SK-MEL-5 (cell line): ENCODE results near the gene NCOR1. TPM values are rescaled to one million over a fixed set of nuclear protein-coding genes. Genes with fewer than 3 reads are reported as not detected.
"Not testable (repeated sequence)": the region's sequence is repeated elsewhere in the genome, so short reads cannot be mapped to it uniquely, and the experiment has no call there.

Source experiments
- DNase-seq: peaks from one replicate; pipeline ENCODE4 v3.0.0-alpha.2; 2016; ENCODE audit warnings: low read depth, low spot score
- in situ Hi-C: cut with HindIII; loops from 2 replicates; pipeline ENCODE4 v1.10.0; 2016; ENCODE audit warnings: low sequenced_read_pairs, high pct_unique_total_duplicates, low pct_unique_long_range_greater_than_20kb
- total RNA-seq: library from RNA; depleted of rRNA; stranded (reverse); fragments of >200 nt; shearing (Covaris generic); gene quantifications from 2 replicates; pipeline ENCODE4 v1.2.3, GENCODE V29; 2014

Gene NCOR1
- total RNA-seq, 1 experiment from 2014 or later, result 52.5 TPM

DNA sequence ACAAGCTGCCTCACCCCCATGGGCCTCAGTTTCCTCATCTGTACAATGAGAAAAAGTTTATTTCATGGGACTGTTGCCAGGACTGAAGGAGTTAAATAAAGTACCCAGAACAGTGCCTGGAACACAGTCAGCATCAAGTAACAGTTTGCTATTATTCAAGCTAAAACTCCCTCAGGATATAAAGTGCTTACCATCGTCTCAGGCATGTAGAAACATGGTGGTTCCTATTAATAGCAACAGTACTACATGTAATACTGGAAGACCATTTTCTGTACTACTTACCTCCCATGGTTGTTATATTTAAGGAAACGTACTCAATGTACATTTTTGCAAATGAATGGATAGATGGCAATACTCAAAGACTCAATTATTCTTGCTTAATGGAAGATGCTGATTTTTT lies 93.4 kb downstream of the NCOR1 start:
- DNase-seq, result no peak

DNA sequence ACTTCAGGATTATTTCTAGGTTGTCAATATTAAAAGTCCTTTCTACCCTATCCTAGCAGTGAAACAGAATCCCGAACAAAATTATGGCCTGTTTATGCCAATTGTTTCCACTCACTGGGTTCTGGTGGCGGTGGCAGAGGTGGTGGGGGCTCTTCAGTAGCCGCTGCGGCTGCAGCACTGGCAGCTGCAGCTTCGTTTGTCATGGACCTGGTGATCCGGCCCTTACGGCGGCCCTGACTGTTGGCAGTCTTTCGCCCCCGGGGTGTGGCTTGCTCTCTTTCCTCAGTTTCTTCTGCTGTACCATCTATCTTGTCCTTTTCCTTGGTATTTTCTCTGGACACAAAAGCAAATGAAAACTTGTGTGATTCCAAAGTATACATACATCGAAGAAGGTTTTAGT lies 94.4 kb downstream of the NCOR1 start:
- no peak for DNase-seq
- in situ Hi-C loops, result no loop called here

More for the DNA sequence above, 93.4 kb downstream of the NCOR1 start:
- in situ Hi-C loops, result no loop called here

DNA sequence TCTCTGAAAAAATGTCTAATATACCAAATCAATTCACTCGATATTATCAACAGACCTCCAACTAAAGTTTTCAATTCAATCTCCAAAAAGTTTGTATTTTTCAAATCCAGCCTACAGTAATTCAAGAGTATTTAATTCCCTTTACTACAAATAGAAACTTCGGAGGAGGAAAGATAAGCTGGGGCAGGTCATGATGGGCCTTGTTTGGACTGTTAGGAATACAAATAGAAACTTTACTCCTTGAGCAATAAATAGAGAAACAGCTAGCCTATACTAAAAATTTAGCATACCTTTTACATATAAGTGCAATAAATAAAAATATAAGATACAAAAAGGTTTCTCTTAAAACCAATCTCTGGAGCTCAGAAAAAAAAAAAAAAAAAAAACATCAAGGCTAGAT lies 98.2 kb downstream of the NCOR1 start:
- DNase-seq, result no peak
- in situ Hi-C loops, result no loop called here

DNA sequence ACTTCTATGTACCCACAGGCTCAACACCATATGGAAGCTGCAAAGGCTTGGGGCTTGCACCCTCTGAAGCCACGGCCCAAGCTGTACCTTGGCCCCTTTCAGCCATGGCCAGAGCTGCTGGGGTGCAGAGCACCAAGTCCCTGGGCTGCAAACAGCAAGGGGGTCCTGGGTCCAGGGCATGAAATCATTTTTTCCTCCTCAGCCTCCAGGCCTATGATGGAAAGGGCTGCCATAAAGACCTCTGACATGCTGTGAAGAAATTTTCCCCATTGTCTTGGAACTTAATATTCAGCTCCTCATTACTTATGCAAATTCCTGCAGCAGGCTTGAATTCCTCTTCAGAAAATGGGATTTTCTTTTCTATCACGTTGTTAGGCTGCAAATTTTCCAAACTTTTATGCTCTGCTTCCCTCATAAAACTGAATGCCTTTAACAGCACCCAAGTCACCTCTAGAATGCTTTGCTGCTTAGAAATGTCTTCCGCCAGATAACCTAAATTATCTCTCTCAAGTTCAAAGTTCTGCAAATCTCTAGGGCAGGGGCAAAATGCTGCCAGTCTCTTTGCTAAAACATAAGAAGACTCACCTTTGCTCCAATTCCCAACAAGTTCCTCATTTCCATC lies 100.1 kb downstream of the NCOR1 start:
- DNase-seq, in situ Hi-C loops: not testable (repeated sequence)

DNA sequence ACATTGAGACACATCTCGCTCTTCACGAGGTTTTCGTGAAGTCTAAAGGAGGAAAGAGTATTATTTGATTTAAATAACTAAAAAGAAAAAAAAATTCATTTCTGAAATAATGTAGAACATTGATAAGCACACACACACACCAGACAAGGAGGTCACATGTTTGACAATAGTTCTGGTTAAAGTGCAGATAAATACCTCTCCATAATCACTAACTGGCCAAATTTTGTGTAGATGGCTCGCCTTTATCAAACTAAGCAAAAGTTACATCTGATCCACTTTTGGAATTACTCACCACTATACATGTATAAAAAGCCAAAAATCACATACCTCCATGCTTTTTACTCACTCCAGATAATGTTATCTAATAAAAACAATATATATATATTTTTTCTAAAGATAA lies 106.5 kb downstream of the NCOR1 start:
- in situ Hi-C loops, result no loop called here

DNA sequence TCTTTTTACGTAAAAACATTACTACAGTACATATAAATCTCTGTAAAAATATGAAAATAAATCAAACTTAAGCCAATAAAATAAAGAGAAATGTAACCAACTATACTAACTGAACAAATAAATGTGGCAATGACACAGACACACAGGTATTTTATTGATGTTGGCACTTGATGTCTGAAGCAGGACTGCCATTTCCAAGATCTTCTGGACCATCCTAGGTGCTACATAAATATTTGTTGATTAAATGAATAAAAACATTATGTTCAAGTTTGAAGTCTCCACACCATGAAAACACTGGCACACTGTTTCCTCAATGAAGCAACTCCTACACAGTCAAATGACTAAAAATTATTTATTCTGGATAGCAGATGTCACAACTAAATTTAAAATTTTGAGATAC lies 106.9 kb downstream of the NCOR1 start:
- DNase-seq, result no peak
- in situ Hi-C loops, result no loop called here

More for the DNA sequence above, 106.5 kb downstream of the NCOR1 start:
- DNase-seq, result no peak

DNA sequence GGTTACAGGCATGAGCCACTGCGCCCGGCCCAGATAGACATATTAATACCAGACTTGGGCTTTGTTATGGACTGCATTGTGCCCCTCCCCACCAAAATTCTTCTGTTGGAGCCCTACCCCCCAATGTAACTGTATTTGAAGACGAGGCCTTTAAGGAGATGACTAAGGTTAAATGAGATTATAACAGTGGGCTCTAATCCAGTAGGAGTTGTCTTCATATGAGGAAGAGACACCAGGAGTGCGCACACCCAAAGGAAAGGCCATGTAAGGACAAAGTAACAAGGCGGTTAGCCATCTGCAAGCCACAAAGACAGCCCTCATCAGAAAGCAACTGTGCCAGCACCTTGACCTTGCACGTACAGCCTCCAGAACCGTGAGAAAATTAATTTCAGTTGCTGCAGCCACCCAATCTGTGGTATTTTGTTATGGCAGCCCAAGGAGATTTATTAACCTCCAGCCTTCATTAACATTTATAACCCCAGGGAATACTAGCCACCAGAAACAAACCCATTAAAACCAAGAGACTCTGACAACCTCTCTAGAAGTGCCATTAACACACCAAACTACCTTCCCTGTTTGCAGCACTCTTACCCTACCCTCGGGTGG lies 108.1 kb downstream of the NCOR1 start:
- DNase-seq, result no peak
- in situ Hi-C loops, result no loop called here

DNA sequence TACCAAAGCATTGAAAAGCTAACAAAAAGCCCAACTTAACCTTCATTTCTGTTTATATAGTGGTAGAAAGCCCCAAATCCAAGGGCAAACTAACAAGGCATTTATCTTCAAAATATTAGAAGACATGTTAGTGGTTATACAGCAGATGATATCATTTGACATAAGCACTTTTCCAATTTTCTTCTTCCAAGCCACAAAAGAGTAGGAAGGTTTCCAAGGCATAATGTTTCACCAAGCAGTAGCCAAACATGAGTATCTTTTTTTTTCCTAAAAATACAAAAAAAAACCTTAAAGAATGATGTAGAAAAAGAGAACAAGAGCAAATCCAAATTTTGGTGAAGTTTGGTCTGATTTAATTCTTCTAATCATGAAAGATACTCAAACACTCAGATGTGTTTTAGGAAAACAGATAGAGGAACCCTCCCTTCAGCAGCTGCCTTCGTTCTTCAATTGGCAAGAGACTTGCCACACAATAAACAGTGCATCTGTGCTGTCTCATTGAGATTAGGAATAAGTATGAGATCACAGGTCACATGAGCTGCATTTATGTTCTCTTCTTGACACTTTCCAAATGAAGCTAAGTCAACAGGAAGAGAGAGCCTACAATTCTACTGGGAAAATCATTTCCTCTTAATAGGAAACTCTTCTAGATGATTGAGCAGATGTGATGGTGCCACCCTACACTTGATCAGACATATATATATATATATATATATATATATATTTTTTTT lies 109.0 kb downstream of the NCOR1 start:
- DNase-seq, result peak; percentile 89
- in situ Hi-C loops, result no loop called here

DNA sequence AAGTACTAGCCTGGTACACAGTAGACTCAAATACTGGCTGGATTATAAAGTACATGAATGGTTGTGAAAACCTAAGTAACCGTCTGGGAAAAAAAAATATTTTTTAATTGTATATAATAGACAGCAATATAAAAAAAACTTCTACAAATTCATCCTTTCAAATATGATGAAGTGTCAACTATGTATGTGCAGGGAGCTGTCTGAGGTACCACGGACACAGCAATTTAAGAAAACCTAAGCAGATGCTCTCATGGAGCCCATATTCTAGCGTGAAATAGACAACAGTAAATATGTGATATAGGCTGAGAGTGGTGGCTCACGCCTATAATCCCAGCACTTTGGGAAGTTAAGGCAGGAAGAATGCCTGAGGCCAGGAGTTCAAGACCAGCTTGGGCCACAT lies 111.1 kb downstream of the NCOR1 start:
- DNase-seq, result no peak
- in situ Hi-C loops, result no loop called here

DNA sequence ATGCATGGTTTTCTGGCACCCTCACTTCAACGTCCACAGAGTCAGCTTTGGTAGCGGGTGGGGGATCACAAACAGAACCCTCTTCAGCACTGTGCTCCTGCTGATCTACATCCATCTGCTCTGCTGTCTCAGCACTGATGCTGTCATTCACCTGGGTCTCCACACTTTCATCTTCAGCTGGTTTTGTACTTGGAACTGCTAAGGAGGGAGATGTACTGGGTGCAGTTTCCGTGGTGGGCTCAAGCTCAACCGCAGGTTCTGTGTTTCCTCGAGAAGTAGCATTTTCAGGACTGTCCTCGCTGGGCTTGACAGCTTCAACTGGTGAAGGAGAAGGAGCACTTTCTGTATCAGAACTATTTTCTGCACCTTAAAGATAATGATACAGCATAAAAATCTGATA lies 113.9 kb downstream of the NCOR1 start:
- no peak for DNase-seq
- in situ Hi-C loops, result no loop called here

DNA sequence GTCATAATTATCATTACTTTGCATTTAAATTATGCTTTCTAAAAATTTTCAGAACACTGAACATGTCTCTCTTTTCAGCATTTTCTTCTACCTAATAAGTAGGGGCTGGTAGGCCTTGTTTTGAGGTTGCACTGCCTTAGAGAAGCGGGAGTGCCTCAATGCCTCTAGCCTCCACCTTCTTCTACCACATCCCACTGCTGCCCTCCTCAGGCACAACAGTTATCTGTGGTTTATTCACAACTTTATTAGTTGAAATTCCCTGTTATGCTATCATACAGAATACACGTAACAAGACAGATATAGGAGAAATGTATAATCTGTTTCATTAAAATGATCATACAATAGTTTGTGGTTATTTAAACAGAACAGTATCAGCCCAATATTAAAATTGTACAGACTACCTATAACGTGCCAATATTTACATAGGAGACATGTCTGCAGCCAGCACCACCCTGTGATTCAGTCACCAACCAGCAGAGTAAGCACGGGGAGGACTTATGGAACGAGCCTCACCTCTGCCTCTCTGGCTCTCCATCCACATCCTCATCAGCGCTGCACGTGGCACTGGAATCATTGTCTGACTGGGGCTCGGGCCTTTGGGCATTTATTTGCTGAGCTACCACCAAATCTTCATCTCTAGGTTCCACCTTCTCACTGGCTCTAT lies 114.5 kb downstream of the NCOR1 start:
- in situ Hi-C loops, result no loop called here
- DNase-seq, result peak; percentile 74

DNA sequence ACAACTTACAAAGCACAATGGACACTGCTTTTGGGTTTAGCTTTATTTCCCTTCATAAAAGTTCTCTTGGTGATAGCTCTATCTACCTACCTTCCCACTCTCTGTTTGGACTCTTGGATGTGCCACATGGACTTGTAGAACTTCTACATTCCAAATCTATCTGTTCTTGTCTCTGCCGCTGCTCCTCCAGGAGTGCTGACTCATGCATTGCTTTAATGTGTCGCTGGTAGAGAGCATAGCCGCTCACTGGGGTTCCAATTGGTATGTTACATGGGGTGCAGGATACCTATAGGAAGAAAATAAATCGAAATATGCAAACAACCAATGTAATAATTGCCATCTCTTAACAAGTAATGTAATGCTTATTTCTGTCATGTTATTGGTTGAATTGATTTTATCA lies 123.6 kb downstream of the NCOR1 start:
- in situ Hi-C loops, result no loop called here
- no peak for DNase-seq

DNA sequence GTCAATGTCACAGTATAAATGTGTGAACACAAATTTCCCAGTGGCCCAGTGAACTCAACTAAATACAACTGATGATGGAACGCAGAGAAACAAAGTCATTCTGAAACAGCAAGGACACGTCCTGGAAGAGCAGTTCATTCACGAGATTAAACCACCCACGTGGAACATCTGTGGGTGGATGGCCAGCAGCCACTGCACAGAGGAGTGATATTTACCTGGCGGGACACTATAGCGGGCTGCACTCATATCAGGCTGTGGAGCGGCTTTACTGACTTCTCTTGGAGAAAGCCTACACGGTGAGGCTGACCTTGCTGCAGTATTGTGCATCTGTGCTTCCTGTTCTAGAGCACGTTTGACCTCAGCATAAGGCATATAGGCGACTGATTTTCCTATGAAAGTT lies 128.4 kb downstream of the NCOR1 start:
- DNase-seq, result no peak
- in situ Hi-C loops, result no loop called here

DNA sequence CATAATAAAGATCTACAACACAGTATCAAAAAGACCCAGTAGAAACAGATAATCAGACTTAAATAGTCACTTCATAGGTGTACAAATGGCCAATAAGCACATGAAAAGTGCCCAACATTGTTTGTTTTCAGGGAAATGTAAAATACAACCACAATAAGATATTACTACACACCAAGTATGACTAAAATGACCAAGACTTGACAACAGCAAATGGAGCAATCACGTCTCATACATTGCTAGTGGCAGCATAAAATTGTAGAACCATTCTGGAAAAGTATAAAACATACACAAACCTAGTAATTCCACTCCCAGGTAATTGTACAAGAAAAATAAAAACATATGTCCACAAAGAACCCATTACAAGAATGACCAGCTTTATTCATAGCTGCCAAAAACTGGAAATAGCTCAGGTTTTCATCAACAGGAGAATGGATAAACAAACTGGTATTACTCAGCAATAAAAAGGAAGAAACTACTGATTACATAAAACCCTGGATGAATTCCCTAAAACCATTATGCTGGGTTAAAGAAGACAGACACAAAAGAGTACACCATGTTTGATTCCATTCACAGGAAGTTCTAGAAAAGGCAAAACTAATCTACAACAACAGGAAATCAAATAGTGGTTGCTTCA lies 130.2 kb downstream of the NCOR1 start:
- no peak for DNase-seq
- in situ Hi-C loops, result no loop called here

DNA sequence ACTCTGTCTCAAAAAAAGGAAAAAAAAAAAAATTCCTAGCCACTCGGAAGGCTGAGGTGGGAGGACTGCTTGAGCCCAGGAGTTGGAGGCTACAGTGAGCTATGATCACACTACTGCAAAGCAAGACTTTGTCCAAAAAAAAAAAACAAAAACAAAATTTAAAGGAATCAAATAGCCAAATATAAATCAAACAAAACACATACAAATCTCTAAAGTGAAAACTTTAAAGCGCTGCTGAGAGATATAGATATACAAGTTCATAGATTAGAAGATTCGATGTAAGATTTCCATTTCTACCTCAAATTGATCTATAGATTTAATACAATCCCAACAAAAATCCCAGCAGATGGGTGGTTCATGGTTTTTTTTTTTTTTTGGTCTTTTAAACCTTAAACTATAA lies 132.1 kb downstream of the NCOR1 start:
- in situ Hi-C loops, result no loop called here
- no peak for DNase-seq

DNA sequence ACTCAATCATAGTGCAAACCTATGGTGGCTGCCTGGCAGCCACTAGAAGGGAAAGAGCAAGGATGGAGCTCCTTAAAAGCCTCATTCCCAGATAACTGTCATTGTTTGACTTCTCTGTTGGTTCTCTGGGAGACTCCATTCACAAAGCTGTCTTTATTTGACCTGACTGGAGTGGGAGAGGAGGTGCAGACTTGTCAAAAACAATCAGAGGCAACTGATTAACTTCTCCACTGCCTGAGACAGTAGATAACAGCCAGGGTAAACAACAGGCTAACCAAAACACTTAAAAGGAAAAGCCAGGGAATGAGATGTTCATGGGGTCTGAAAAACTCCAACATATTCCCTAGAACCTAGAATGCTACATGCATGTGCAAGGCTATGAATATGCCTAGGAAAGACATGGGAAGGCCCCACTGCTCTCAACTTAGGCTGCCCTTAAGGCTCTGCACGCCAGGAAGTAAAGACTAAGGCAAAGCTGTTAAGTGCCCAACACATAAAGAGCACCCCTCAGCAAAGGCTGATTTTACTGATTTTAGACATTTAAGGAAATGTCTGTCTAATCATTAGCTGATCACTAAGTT lies 133.7 kb downstream of the NCOR1 start:
- DNase-seq, result peak; percentile 8
- in situ Hi-C loops, result no loop called here

DNA sequence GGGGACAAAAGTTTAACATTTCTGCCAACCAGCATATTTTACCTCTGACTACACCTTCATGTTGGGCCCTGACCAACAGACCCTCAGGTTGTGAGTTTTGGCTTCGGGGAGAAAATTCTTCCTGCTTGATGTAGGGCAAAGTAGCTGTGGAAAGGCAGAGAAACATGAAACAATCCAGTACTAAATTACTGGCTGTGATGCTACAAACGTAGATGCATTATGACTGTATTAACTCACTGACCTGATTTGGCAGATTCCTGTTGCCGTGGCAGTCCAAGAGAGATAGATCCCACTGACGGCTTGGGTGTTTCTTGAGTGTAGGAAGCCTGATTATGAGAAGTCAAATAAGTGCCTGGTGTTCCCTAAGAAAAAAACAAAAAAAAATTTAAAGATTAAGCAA lies 135.0 kb downstream of the NCOR1 start:
- in situ Hi-C loops, result no loop called here
- no peak for DNase-seq

DNA sequence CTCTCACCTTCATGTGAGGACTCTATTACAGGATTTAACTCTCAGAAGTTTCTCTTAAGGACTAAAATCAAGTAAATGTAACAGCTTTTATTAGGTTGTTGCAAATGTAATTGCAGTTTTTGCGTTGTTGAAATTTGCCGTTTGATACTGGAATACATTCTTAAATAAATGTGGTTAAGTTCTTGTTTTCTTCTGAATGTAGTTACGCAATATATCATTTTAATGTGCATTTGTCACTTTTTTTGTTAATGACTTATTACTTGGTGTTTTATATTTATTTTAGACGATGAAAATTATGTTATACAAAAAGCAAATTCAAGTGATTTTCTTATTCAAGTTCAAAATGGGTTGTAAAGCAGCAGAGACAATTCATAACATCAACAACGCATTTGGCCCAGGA lies 139.4 kb downstream of the NCOR1 start:
- in situ Hi-C loops, result no loop called here
- DNase-seq, result no peak
